ENCODE data around the gene ANK2. TPM values are rescaled to one million over a fixed set of nuclear protein-coding genes. Genes with fewer than 3 reads are reported as not detected.

The ANK2 gene
- total RNA-seq, 1 donor from 2014 or later: 121 TPM

GRCh38 chr4:113088050-113088449 is 38.6 kb downstream of the ANK2 start:
- Histone ChIP-seq H3F3A (ENCODE audit: low read depth) (peaks cover 47% of the 10 kb centered on the region), H3K79me2 (ENCODE audit: low read depth) (peaks cover 77% of the 10 kb centered on the region), H3K4me3 (no peak overlapping the region), H3K36me3 (no peaks in the 10 kb centered on the region), H3K27ac (peak overlapping the region; percentile 54), H2AFZ (replicated peaks) (no peak overlapping the region), H3K4me1 (peaks cover 70% of the 10 kb centered on the region), H3K9me3 (ENCODE audit: low read depth) (no peaks in the 10 kb centered on the region), H3K27me3 (no peaks in the 10 kb centered on the region), H3K9ac (no peak overlapping the region), H4K20me1 (ENCODE audit: low read depth) (peaks cover 7% of the 10 kb centered on the region), H3K4me2 (no peak overlapping the region)
- H3K9me3 Mint-ChIP-seq: no peaks in the 10 kb centered on the region
- TF ChIP-seq EZH2 (IDR thresholded peaks at IDR 0.05) (no peak), EZH2phosphoT487 (IDR thresholded peaks at IDR 0.05) (no peak), CTCF (IDR thresholded peaks at IDR 0.05) (no peak)
- H3K4me3 Mint-ChIP-seq: no peak overlapping the region
- DNase-seq (ENCODE audit: low spot score): no peak
- H3K4me1 Mint-ChIP-seq: peaks cover 3% of the 10 kb centered on the region
- H3K27ac Mint-ChIP-seq: no peak overlapping the region
- peaks cover 4% of the 10 kb centered on the region for H3K27me3 Mint-ChIP-seq (ENCODE audit: insufficient read depth, low read depth)
- no peaks in the 10 kb centered on the region for H3K36me3 Mint-ChIP-seq

GRCh38 chr4:113090954-113091353 is 41.5 kb downstream of the ANK2 start:
- peaks cover 7% of the 10 kb centered on the region for H4K20me1 ChIP-seq (ENCODE audit: low read depth)
- H3K9me3 ChIP-seq (ENCODE audit: low read depth): no peaks in the 10 kb centered on the region
- H3K79me2 ChIP-seq (ENCODE audit: low read depth): peaks cover 61% of the 10 kb centered on the region
- peaks cover 4% of the 10 kb centered on the region for H3K36me3 ChIP-seq
- no peak overlapping the region for H3K9ac ChIP-seq
- Mint-ChIP-seq H3K27me3 (ENCODE audit: insufficient read depth, low read depth) (no peaks in the 10 kb centered on the region), H3K36me3 (no peaks in the 10 kb centered on the region), H3K4me3 (no peak overlapping the region), H3K27ac (no peak overlapping the region), H3K4me1 (no peaks in the 10 kb centered on the region), H3K9me3 (no peaks in the 10 kb centered on the region)
- no peak overlapping the region for H3K4me3 ChIP-seq
- no peak for DNase-seq (ENCODE audit: low spot score)
- TF ChIP-seq EZH2 (IDR thresholded peaks at IDR 0.05): no peak
- no peak for TF ChIP-seq EZH2phosphoT487 (IDR thresholded peaks at IDR 0.05)
- TF ChIP-seq CTCF (IDR thresholded peaks at IDR 0.05): no peak
- H3K27me3 ChIP-seq: no peaks in the 10 kb centered on the region
- H3K4me2 ChIP-seq: no peak overlapping the region
- peaks cover 52% of the 10 kb centered on the region for H3K4me1 ChIP-seq
- H3K27ac ChIP-seq: no peak overlapping the region
- H3F3A ChIP-seq (ENCODE audit: low read depth): peaks cover 41% of the 10 kb centered on the region
- no peak overlapping the region for H2AFZ ChIP-seq (replicated peaks)

GRCh38 chr4:113094331-113094730 is 44.9 kb downstream of the ANK2 start:
- Histone ChIP-seq H3K79me2 (ENCODE audit: low read depth) (peaks cover 47% of the 10 kb centered on the region), H3K9ac (no peak overlapping the region), H3K27ac (peak overlapping the region; percentile 48), H3F3A (ENCODE audit: low read depth) (peaks cover 18% of the 10 kb centered on the region), H4K20me1 (ENCODE audit: low read depth) (no peaks in the 10 kb centered on the region), H3K36me3 (peaks cover 11% of the 10 kb centered on the region), H3K4me1 (peaks cover 22% of the 10 kb centered on the region), H2AFZ (replicated peaks) (no peak overlapping the region), H3K27me3 (no peaks in the 10 kb centered on the region), H3K4me2 (no peak overlapping the region), H3K9me3 (ENCODE audit: low read depth) (no peaks in the 10 kb centered on the region), H3K4me3 (no peak overlapping the region)
- H3K27me3 Mint-ChIP-seq (ENCODE audit: insufficient read depth, low read depth): no peaks in the 10 kb centered on the region
- H3K4me1 Mint-ChIP-seq: no peaks in the 10 kb centered on the region
- H3K4me3 Mint-ChIP-seq: no peak overlapping the region
- no peak for DNase-seq (ENCODE audit: low spot score)
- H3K27ac Mint-ChIP-seq: no peak overlapping the region
- no peak for TF ChIP-seq EZH2 (IDR thresholded peaks at IDR 0.05)
- no peak for TF ChIP-seq CTCF (IDR thresholded peaks at IDR 0.05)
- no peak for TF ChIP-seq EZH2phosphoT487 (IDR thresholded peaks at IDR 0.05)
- H3K36me3 Mint-ChIP-seq: no peaks in the 10 kb centered on the region
- H3K9me3 Mint-ChIP-seq: no peaks in the 10 kb centered on the region
